Epithelial cell of esophagus (primary cell): ENCODE data around the gene ANXA10.
A peak's percentile ranks its signal among the peaks of the same experiment; 100 is the strongest.

Source experiments
- DNase-seq: peaks from one replicate; pipeline ENCODE4 v3.0.0; 2010; ENCODE audit warnings: low read depth
- H3K4me3 ChIP-seq: 2 replicates; pipeline ENCODE4 v1.5.1; 2011; ENCODE audit warnings: mild to moderate bottlenecking, low read length, control low read depth
- TF ChIP-seq, protein P1 (sequence below): IDR thresholded peaks from 2 replicates; pipeline ENCODE4 v1.5.1; 2011; ENCODE audit warnings: low read depth, mild to moderate bottlenecking, low read length, control low read depth, inconsistent platforms; ENCODE audit not compliant: insufficient read depth; ENCODE audit errors: missing control alignments

The ANXA10 gene

DNA sequence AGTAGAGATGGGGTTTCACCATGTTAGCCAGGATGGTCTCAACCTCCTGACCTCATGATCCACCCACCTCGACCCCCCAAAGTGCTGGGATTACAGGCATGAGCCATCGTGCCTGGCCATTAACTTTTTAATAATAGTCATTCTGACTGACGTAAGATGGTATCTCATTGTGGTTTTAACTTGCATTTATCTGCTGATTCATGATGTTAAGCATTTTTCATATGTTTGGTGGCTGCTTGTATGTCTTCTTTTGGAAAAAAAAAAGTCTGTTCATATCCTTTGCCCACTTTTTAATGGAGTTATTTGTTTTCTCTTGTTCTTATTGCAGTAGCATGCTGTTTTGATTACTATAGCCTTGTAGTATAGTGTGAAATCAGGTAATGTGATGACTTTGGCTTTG is 45.8 kb downstream of the ANXA10 start:
- no peak overlapping the region for H3K4me3 ChIP-seq
- TF ChIP-seq, protein P1, sequence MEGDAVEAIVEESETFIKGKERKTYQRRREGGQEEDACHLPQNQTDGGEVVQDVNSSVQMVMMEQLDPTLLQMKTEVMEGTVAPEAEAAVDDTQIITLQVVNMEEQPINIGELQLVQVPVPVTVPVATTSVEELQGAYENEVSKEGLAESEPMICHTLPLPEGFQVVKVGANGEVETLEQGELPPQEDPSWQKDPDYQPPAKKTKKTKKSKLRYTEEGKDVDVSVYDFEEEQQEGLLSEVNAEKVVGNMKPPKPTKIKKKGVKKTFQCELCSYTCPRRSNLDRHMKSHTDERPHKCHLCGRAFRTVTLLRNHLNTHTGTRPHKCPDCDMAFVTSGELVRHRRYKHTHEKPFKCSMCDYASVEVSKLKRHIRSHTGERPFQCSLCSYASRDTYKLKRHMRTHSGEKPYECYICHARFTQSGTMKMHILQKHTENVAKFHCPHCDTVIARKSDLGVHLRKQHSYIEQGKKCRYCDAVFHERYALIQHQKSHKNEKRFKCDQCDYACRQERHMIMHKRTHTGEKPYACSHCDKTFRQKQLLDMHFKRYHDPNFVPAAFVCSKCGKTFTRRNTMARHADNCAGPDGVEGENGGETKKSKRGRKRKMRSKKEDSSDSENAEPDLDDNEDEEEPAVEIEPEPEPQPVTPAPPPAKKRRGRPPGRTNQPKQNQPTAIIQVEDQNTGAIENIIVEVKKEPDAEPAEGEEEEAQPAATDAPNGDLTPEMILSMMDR, result no peak
- DNase-seq, result peak; percentile 61

DNA sequence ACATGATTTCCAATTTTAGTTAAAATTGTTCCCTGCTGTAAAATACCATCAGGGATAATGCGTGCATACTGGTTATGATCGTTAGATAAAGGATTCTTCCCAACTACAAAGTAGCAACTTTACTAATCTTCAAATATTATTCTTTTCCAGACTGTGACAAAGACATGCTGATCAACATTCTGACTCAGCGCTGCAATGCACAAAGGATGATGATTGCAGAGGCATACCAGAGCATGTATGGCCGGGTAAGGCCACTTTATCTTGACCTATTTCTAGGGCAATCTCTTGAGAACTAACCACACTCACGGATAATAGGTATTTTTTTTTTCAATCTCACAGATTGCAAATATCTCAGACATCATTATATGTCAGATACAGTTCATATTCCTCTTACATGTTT is 47.0 kb downstream of the ANXA10 start:
- peak; percentile 80 for DNase-seq
- TF ChIP-seq, protein P1, result no peak
- H3K4me3 ChIP-seq, result no peak overlapping the region

DNA sequence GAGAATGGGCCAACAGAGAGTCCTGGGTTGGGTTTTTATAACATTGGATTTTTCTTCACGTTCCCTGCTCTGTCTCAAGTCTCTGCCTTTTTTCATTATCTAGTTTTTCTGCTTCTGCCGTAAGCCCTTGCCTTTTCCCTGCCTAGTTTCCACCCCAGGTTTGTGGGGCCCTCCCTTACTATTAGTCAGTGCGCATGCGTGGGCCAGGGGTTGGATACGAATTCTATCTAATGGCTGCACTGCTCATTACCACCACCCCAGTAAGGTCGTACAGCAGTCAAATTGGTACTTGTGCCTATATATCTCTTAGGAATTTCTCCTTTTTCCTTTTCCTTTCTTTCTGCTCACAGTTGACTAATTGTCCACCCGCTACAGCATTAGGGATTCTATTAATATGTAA is 49.4 kb downstream of the ANXA10 start:
- TF ChIP-seq, protein P1, result no peak
- H3K4me3 ChIP-seq, result no peak overlapping the region
- DNase-seq, result no peak

DNA sequence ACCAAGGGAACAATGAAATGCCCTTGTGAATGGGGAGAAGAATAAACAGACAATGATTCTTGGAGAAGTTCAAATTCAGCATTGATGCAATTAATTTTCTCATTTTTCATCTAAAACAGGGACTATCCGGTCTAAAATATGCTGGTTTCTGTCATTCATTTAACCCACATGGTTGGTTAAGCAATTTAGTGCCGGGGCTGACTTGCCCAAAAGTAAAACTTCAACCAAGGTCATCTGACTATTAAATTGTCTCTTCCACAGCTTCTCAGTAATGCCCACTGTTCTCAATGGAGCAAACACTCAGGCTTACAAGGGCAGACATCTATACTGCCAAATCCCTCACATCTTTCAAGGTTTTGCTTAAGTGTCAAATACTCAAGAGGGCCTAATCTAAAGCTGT is 51.3 kb downstream of the ANXA10 start:
- no peak for DNase-seq
- TF ChIP-seq, protein P1, result no peak
- H3K4me3 ChIP-seq, result no peak overlapping the region

DNA sequence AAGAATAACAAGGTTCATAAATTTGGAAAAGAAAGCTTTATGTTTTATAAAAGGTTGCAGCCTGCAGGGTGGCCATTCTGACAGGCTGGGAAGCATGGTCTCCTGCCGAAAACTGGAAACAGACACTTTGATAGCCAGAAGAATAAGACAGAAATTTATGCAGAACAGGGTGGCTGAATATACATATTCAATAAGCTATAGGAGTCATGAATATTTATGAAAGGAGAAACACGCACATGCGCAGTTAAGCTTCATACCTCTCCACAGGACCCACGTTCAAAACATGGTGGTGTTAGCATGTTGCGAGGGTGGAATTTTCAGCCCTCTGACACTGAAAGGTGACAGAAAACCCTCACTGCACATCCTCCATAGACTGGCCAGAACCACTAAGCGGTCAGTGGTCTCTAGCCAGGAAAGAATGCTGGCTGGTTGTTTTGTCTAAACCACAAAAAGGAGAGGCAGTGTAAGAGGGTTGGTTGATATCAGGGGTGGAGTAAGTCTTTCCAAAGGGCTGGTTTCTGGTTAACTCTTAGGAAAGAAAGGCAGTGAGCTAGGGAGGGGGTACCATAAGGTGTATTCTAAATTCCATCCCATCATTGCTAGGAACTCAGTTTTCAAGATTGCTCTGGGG is 58.2 kb downstream of the ANXA10 start:
- DNase-seq, result no peak
- H3K4me3 ChIP-seq, result no peak overlapping the region
- TF ChIP-seq, protein P1, result no peak

DNA sequence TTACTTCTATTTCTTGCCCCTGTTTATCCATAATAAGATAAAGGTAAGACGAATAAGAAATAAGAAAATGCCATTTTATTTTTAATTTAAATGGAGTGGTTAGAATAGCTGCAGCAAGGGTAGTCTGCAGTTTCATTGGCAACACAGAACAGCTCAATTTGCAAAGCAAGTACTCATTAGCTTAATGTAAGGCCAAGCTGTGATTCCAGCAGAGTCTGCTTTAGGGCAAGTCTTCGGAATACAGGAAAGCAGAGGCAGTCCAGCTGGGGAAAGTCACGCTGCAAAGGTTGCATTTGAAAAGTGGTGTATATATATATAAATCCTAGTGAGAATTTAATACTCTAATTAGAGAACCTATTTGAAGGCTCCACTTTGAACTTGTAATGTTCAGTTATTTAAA is 59.0 kb downstream of the ANXA10 start:
- no peak for DNase-seq
- TF ChIP-seq, protein P1, result no peak
- no peak overlapping the region for H3K4me3 ChIP-seq

DNA sequence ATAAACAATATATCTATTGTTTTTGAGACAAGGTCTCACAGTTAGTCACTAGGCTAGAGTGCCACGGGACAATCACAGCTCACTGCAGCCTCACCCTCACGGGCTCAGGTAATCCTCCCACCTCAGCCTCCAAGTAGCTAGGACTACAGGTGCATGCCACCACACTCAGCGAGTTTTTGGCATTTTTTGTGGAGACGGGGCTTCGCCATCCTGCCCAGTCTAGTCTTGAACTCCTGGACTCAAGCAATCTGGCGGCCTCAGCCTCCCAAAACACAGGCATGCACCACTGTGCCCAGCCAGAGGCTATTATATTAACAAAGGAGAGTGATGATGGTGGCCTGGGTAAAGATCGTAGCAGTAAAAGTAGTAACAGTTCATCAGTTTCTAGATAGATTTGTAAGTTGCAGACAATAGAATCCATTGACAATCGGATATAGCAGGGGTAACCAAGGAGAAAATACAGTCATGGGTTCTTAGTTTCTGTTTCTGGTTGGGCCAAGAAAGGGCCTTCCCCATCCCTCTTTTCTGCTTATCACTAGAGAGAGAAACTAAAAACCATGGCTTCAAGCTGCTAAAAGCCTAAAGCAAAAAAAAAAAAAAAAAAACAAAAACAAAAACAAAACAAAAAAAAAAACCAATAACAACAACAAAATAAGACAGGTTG is 60.6 kb downstream of the ANXA10 start:
- no peak for DNase-seq
- H3K4me3 ChIP-seq, result no peak overlapping the region
- TF ChIP-seq, protein P1, result no peak
